Nephron progenitor cell (in vitro differentiated cells): Measurements from ENCODE around the gene IL15.

Experiments
- DNase-seq: peaks from one replicate; pipeline ENCODE4 v3.0.0; 2021
- H3K27ac Mint-ChIP-seq: 2 replicates; pipeline ENCODE4 v1.8.0; 2021; ENCODE audit warnings: mild to moderate bottlenecking, moderate library complexity, mixed read lengths
- H3K27me3 Mint-ChIP-seq: 2 replicates; pipeline ENCODE4 v1.8.0; 2021; ENCODE audit warnings: mild to moderate bottlenecking, low read depth, mixed read lengths; ENCODE audit not compliant: poor library complexity
- H3K36me3 Mint-ChIP-seq: 2 replicates; pipeline ENCODE4 v1.8.0; 2021; ENCODE audit warnings: low read depth, mixed read lengths
- H3K4me1 Mint-ChIP-seq: 2 replicates; pipeline ENCODE4 v1.8.0; 2021; ENCODE audit warnings: mixed read lengths
- H3K4me3 Mint-ChIP-seq: 2 replicates; pipeline ENCODE4 v1.8.0; 2021; ENCODE audit warnings: mild to moderate bottlenecking, moderate library complexity, mixed read lengths
- H3K9me3 Mint-ChIP-seq: 2 replicates; pipeline ENCODE4 v1.8.0; 2021; ENCODE audit warnings: mild to moderate bottlenecking, moderate library complexity, mixed read lengths
- TF ChIP-seq, protein P1 (sequence below): fragments of 200-600 bp; sonication (generic); IDR thresholded peaks from 2 replicates; pipeline ENCODE4 v1.5.0; 2021; ENCODE audit warnings: antibody characterized with exemption

The IL15 gene

GRCh38 chr4:141771889-141772830 lies 135.8 kb downstream of the IL15 start:
- TF ChIP-seq, protein P1, sequence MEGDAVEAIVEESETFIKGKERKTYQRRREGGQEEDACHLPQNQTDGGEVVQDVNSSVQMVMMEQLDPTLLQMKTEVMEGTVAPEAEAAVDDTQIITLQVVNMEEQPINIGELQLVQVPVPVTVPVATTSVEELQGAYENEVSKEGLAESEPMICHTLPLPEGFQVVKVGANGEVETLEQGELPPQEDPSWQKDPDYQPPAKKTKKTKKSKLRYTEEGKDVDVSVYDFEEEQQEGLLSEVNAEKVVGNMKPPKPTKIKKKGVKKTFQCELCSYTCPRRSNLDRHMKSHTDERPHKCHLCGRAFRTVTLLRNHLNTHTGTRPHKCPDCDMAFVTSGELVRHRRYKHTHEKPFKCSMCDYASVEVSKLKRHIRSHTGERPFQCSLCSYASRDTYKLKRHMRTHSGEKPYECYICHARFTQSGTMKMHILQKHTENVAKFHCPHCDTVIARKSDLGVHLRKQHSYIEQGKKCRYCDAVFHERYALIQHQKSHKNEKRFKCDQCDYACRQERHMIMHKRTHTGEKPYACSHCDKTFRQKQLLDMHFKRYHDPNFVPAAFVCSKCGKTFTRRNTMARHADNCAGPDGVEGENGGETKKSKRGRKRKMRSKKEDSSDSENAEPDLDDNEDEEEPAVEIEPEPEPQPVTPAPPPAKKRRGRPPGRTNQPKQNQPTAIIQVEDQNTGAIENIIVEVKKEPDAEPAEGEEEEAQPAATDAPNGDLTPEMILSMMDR = no peak
- H3K27ac Mint-ChIP-seq = no peak overlapping the region

GRCh38 chr4:141772838-141773237 lies 136.5 kb downstream of the IL15 start:
- H3K27me3 Mint-ChIP-seq = peaks cover 3% of the 10 kb centered on the region
- H3K27ac Mint-ChIP-seq = no peak overlapping the region
- H3K4me3 Mint-ChIP-seq = no peak overlapping the region
- no peaks in the 10 kb centered on the region for H3K36me3 Mint-ChIP-seq
- no peaks in the 10 kb centered on the region for H3K9me3 Mint-ChIP-seq
- TF ChIP-seq, protein P1 = no peak
- no peak for DNase-seq
- peaks cover under 1% of the 10 kb centered on the region for H3K4me1 Mint-ChIP-seq

More at GRCh38 chr4:141771889-141772830, 135.8 kb downstream of the IL15 start:
- Mint-ChIP-seq H3K4me1 (peaks cover 7% of the 10 kb centered on the region), H3K36me3 (no peaks in the 10 kb centered on the region), H3K27me3 (peaks cover 3% of the 10 kb centered on the region), H3K4me3 (no peak overlapping the region), H3K9me3 (no peaks in the 10 kb centered on the region)
- no peak for DNase-seq

DNA sequence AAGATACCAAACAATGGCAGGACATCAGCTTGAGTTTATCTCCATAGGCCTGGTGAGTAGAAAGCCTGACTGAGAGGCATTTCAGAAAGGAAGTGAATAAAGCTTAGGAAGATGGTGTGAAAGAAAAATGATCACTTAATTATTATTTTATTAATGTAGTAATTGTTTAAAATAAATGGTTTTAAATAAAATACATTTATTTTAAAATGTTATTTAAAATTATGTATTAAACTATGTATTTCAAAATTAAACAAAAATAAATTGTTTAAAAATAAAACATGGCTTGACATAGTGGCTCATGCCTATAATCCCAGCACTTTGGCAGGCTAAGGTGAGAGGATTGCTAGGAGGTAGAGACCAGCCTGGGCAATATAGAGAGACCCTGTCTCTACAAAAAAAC lies 145.8 kb downstream of the IL15 start:
- peaks cover 6% of the 10 kb centered on the region for H3K9me3 Mint-ChIP-seq
- no peak overlapping the region for H3K27ac Mint-ChIP-seq
- no peaks in the 10 kb centered on the region for H3K4me1 Mint-ChIP-seq
- no peak for DNase-seq
- TF ChIP-seq, protein P1 = no peak
- H3K4me3 Mint-ChIP-seq = no peak overlapping the region
- H3K36me3 Mint-ChIP-seq = no peaks in the 10 kb centered on the region
- H3K27me3 Mint-ChIP-seq = no peaks in the 10 kb centered on the region
